Hematopoietic multipotent progenitor cell treated with erythropoietin and hydrocortisone succinate and interleukin-3 and kit ligand, for 6 days (in vitro differentiated cells): Measurements from ENCODE around the gene TIMMDC1.
"Not testable (repeated sequence)": the region's sequence is repeated elsewhere in the genome, so short reads cannot be mapped to it uniquely, and the experiment has no call there.

ENCODE experiments used
- DNase-seq: peaks from one replicate; pipeline ENCODE4 v3.0.0-alpha.2; 2015

Gene TIMMDC1

GRCh38 chr3:119557877-119558269 is 59.5 kb downstream of the TIMMDC1 start:
- DNase-seq: peak; percentile 68

- no peak for DNase-seq
Observed at GRCh38 chr3:119558626-119559317, 60.4 kb downstream of the TIMMDC1 start.

GRCh38 chr3:119559441-119559963 is 61.2 kb downstream of the TIMMDC1 start, which contains the start of gene CD80:
Gene CD80 (minus strand): TSS chr3:119559614. CDS start chr3:119557728, 1,886 bp downstream.
- peak; percentile 90 for DNase-seq

- DNase-seq: no peak
Observed at GRCh38 chr3:119560160-119560559, 61.8 kb downstream of the TIMMDC1 start.

- peak; percentile 56 for DNase-seq
Observed at GRCh38 chr3:119562307-119562961, 64.1 kb downstream of the TIMMDC1 start.

- DNase-seq: not testable (repeated sequence)
Observed at GRCh38 chr3:119563334-119563733, 65.0 kb downstream of the TIMMDC1 start.

- DNase-seq: no peak
Observed at GRCh38 chr3:119569156-119569555, 70.8 kb downstream of the TIMMDC1 start.

GRCh38 chr3:119570229-119570628 is 71.9 kb downstream of the TIMMDC1 start:
- DNase-seq: no peak

GRCh38 chr3:119571230-119571629 is 72.9 kb downstream of the TIMMDC1 start:
- DNase-seq: no peak

- DNase-seq: no peak
Observed at GRCh38 chr3:119571688-119572087, 73.3 kb downstream of the TIMMDC1 start.
